ENCODE data around the gene SLN.
"Not testable (repeated sequence)": the region's sequence is repeated elsewhere in the genome, so short reads cannot be mapped to it uniquely, and the experiment has no call there.

Gene SLN

DNA sequence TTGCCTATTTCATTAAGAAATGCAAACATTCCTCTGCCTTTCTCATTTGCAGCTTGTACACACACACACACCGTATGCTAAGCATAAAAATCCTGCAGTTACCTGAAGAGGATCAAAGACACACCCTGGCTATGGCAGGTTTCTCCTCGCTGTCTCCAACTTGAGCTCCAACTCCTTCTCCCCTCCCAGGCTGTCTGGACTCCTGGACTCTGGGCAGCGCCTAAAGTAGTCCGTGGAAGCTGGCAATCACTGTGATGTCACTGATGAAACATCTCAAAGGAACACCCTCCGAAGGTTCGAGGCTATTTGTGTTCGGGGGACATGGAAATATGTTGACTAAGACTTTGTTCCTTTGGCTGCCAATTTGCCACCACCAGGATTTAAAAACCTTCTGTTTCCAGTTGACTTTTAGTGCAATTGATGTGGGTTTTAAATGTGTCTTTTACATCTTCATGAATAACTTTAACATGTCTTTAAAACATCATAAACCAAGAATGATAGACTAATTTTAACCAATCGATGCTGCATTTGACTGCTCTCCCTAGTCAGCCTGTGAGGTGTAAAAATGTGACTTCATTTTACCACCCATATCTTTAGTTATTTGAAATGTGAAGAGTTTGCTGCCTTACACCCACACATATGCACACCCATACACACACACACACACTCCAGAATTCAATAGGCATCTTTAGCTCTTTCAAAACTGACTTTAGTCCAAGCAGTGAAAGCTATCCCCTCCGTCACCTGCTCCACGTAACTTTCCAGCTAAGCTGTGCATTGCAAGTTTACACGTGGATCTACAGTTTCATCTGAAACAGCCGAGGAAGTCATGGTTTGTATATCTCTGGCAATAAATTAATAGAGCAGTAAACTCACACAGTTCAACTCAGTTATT lies at the start of gene SLN:
TSS of gene SLN (minus strand) at position 196 of the 895 bp plus-strand sequence.
- DNase-seq (ENCODE audit: low read depth, low spot score) = no peak

DNA sequence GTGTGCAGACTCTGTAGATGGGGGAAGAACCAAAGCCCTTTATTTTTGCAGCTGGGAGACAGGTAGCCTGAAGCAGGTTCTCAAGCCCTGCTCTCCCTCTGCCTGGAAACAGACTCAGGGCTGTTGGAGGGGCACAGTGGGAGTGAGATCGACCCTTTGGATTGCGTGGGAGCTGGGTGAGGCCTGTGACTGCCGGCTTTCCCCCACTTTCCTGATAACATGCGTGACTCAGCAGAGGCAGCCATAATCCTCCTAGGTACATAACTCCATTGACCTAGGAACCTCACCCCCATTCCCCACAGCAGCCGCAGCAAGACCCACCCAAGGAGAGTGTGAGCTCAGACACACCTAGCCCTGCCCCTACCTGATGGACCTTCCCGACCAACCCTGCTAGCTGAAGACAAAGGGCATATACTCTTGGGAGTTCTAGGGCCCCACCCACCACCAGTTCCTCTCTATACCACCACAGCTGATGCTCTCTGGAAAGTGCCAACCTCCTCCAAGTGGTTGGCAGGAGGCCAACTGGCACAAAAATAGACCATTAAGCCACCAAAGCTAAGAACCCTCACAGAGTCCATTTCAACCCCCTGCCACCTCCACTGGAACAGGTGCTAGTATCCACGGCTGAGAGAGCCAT lies 47.0 kb upstream of the SLN start:
- DNase-seq (ENCODE audit: low read depth, low spot score) = not testable (repeated sequence)

DNA sequence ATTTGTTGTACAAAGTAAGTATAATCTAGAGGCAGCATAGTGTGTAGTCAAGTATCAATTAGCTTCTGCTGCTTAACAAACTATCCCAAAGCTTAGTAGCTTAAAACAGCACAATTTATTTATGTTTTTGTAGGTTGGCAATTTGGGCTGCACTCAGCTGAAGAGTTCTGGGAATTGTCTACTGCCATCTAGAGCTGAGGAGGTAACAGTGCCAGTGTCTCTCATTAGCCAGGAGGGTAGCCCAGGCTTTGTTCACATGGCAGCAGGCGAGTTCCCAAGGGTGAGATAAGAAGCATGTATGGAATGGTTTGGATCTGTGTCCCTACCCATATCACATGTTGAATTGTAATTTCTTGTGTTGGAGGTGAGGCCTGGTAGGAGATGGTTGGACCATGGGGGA lies 45.8 kb upstream of the SLN start:
- DNase-seq (ENCODE audit: low read depth, low spot score) = no peak

DNA sequence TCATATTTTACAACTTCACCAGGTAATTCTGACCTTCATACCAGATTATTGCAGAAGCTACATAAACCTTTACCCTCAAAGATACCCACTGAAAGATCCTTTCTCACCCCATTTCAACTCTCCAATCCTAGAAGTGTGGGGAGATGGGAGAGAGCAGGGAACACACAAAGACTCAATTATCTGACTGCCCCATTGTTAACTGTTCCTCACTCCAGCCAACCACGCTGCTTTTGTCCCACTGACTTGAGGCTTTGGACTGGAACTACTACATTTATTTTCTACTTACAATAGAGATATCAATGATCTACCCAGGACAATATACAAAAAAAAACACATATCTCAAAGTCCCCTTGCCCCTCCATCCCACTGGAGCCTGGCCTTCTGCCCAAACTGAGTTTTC lies 44.7 kb upstream of the SLN start:
- DNase-seq (ENCODE audit: low read depth, low spot score) = no peak

DNA sequence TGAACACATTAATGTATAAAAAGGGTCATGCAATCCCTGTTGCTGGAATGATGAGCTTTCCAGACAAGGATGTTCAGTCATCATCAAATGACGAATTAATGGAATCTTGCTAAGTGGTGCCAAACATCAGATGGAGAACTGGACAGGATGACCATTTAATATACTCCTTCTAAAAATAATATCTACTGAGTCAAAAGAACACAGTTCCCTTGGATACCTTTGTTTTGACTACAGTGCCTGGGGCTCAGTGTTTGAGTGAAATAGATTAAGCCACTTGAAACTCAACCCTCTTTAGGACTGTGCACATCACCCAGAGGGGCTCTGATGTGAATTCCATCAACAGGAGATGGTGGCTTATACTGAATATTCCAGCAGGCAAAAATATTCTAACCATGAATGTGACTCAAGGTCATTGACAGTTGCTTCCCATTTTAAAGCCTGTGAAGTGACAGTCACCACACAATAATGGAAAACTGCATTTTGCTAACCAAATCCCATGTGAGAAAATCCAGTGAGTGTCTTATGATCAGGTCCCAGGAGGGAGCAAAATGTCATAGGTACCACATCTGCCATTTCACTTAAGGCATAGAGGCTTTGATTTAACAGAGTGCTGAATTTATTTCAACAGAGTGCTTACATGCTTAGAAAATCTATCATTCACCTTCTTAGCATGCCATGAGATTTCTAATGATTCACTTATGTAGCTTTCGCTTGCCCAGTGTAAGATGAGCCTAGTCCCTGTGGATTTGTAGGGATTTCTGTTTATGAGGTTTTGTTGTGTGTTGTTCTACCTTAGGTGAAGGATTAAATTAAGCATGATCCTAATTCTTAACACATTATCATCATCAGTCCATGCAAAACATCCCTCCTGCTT lies 41.3 kb upstream of the SLN start:
- no peak for DNase-seq (ENCODE audit: low read depth, low spot score)

DNA sequence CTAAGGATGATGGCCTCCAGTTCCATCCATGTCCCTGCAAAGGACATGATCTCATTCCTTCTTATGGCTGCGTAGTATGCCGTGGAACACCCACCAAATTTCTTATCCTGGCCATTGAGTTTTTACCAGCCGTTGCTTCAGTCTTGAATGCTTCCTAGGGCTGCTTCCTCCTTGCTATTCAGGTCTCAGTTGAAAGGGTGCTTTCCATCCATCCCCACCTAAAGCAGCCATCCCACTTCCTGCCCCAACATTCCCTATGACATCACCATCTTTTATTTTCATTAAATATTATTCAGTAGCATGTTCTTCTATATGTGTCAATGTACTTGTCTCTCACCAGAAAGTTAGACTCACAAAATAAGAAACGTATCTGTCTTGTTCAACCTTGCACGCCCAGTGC lies 40.7 kb upstream of the SLN start:
- no peak for DNase-seq (ENCODE audit: low read depth, low spot score)

DNA sequence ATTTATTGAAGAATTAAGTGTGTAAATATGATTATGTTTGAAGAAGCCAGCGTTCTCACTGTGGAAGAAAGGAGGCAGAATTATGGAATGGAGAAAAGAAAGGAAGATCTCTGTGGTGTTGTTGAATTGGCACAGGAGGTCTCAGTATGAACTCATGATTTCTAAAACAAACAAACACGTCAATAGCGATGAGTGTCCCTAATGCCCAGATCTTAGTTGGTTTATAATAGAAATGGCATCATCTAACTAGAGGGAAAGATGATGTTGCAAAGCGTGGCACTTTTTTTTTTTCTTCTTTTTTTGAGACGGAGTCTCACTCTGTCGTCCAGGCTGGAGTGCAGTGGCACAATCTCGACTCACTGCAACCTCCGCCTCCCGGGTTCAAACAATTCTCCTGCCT lies 39.2 kb upstream of the SLN start:
- DNase-seq (ENCODE audit: low read depth, low spot score) = no peak

DNA sequence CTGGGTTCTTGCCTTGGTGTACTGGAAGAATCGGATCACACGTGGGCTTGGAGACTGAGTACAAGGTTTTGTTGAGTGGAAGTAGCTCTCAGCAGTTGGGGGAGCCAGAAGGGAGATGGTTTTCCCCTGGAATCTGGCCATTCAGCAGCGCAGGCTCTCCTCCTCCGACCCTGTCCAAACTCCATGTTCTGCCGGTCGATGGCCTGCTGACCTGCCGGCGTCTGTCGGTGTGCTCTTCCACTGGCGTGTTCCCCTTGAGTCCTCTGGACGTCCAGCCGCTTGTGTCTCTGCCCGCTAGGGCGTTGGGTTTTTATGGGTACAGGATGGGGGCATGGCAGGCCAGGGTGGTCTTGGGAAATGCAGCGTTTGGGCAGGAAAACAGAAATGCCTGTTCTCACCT lies 38.5 kb upstream of the SLN start:
- DNase-seq (ENCODE audit: low read depth, low spot score) = no peak

DNA sequence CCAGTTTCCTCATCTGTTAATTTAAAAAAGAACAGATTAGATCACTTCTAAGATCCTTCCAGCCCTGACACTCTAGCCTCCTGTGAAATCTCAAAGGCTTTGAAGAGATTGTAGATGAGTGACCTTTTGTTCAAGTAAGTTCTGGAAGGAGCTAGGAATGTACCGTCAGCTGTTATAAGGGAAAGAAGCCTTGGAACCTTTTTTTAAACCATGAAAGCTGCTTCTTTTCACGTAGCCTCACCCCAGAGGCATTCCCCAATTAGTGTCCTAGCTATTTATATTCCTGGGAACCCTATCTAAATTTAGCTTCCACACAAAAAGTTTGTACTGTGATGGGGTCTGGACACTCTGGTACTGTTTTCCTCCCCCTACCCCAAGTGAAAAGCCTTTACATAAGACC lies 35.8 kb upstream of the SLN start:
- no peak for DNase-seq (ENCODE audit: low read depth, low spot score)

DNA sequence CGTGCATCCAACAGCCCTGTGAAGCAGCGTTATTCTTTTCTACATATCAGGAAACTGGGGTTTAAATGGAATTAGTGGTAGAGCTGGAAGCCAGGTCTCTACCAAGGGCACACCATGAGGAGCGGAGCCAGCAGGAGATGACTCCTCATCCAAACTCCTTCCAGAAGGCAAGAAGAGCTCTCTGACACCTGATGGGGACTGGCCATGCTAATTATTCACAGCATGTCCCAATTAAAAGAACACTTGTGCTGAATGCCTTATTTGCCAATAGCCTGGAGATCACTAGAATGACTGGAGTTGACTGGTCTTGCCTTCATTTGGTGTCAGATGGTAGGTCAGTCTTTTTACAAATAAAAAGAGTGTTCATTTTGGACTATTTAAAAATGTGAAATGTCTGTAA lies 32.9 kb upstream of the SLN start:
- DNase-seq (ENCODE audit: low read depth, low spot score) = no peak

DNA sequence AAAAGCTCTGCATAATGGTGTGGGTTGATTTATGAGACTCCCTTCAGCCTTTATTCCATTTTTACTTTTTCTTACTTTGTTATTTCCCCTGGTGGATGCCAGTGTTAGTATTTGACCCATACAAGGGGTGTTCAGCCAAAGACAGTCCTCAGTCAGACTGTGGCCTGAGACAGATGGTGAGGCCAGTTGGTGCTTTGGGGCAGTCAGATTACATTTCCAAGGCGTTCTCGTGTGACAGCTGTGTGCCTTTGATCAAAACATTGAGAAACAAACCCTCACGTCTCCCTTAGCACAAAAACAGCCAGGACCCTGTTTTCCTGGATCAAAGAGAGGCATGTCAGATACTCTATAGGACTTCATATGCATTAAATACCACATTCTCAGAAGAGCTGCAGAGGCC lies 31.3 kb upstream of the SLN start:
- DNase-seq (ENCODE audit: low read depth, low spot score) = no peak

DNA sequence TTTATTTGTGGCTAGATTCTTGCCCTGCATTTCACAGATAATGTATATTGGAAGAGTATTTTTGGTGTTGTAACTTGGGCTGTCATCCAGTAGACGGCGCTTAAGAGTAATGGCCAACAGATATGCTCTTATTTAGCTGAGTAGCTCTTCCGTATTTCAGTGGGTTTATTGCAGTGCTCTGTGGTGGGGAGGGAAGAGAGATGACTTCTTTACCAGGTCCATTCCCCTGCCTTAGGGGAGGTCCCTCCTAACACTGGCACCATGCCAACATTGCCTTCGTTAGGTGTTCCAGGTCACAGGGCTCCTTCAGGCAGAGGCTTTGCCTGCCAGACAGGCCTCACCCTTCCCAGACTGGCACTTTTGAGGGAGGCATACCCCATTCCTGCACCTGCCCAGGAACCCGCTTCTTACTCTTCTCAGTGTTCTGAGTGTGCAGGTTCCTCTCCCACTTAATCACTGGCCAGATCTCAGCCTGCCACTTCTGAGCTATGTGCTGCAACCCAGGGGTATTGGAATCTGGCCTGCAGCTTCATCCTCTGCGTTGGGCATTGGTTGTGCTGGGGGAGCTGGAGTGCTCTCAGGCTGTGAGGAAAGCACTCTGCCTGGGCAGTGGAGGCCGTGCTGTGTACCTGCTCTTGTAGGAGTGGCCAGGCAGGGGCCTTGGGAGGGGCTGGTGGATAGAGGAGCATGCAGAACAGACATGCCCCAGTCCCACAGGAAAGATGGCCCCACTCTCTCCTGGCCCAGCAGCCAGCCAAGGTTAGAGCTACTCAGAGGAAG lies 29.4 kb upstream of the SLN start:
- DNase-seq (ENCODE audit: low read depth, low spot score) = peak; percentile 2

DNA sequence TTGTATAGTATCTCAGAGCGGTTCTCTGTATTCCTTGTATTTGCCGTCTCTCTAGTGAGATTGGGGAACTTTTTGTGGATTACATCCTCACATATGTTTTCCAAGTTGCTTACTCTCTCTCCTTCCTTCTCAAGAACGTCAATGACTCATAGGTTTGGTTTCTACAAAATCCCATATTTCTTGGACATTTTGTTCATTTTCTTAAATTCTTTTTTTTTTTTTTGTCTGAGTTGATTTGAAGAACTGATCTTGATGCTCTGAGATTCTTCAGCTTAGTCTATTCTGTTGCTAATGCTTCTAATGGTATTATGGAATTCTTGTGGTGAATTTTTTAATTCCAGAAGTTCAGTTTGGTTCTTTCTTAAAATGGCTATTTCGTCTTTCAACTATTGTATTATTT lies 28.4 kb upstream of the SLN start:
- DNase-seq (ENCODE audit: low read depth, low spot score) = no peak

DNA sequence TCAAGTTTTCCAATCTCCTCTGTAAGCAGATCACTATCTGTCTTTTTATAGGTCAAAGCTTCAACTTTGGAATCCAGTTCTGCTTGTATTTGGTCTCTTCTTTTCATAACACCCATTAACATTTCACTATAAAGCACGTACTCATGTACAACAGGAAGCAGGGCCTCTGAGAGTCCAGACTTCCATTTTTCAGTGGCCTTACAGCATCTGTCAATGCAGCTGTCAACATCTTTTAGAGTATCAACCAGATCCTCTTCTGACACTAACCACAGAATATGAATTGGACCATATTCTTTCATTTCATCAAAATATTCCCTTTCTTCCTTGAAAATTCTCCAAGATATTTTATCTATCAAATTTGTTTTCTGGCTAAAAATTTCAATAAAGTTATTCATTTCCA lies 24.7 kb upstream of the SLN start:
- DNase-seq (ENCODE audit: low read depth, low spot score) = no peak

DNA sequence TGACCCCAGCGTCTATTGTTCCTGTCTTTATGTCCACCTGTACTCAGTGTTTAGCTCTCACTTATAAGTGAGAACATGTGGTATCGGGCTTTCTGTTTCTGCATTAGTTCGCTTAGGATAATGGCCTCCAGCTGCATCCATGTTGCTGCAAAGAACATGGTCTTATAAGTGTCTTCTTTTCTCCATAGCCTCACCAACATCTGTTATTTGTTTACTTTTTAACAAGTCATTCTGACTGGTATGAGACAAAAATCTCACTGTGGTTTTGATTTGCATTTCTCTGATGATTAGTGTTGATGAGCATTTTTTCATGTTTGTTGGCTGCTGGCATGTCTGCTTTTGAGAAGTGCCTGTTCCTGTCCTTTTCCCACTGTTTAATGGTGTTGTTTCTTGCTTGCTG lies 21.7 kb upstream of the SLN start:
- DNase-seq (ENCODE audit: low read depth, low spot score) = no peak

DNA sequence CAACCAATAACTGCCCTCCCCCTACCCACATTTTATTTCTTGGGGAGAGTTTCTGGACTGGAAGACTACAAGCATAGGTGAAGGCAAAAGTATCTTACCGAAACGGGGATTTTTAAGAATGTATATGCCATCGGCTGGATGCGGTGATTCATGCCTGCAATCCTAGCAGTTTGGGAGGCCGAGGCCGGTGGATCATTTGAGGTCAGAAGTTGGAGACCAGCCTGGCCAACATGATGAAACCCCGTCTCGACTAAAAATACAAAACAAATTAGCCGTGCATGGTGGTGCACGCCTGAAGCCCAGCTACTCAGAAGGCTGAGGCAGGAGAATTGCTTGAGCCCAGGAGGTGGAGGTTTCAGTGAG lies 20.8 kb upstream of the SLN start:
- no peak for DNase-seq (ENCODE audit: low read depth, low spot score)

DNA sequence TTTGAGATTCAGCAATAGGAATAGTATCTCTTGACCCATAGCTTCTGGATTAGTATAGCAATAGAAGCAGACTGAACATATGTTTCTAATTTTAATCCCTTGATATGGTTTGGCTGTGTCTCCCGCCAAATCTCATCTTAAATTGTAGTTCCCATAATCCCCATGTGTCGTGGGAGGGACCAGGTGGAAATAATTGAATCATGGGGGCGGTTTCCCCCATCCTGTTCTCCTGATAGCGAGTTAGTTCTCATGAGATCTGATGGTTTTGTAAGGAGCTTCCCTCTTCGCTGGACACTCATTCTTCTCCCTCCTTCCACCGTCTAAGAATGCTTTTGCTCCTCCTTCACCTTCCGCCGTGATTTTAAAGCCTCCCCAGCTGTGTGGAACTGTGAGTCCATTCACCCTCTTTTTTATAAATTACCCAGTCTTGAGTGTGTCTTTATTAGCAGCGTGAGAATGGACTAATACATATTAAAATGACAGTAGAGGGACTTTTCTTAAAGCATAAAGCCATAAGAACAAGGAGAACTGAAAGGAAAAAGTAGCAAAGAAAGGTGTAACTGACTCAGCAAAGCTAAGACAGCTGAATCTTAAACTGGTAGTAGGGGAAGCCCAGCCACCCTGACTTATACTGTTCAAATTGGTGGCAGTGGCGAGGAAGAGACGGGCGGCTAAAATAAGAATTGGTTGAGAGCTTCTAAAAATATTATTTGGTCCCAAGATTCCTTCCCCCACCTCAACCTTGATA lies 20.3 kb upstream of the SLN start:
- no peak for DNase-seq (ENCODE audit: low read depth, low spot score)

DNA sequence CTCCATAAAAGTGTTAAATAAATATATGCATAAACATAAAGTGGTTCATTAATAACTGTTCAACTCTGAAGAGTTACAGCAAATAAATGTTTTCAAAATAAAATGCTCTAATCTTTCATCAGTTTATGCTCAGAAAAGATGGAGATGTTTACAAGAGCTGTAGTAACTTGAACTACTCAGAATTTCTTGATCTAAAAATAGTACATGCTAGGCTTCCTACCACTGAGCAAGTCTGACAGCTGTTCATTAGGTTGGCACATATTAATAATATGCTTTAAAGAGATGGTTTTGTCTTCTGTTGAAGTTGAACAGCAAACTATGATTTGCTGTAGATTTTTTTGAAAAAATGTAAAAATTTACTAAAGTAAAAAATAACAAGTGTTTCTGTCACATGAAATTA lies 10.8 kb upstream of the SLN start:
- no peak for DNase-seq (ENCODE audit: low read depth, low spot score)

DNA sequence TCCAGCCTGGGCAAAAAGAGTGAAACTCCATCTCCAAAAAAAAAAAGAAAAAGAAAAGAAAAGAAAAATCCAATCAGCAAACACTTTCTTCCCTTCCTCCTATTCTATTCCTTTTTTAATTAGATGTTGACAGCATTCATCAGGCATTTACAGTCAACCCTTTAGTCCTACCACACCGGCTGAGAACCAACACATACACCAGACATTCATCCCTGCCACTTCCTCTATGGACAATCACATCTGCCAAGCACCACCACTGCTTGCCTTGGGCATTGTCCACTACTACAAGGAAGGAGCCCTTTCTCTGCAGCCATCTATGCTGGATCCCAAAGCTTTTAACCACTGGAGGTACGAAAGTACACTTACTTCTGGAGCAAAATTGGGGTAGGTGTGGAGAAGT lies 9.4 kb upstream of the SLN start:
- DNase-seq (ENCODE audit: low read depth, low spot score) = no peak

DNA sequence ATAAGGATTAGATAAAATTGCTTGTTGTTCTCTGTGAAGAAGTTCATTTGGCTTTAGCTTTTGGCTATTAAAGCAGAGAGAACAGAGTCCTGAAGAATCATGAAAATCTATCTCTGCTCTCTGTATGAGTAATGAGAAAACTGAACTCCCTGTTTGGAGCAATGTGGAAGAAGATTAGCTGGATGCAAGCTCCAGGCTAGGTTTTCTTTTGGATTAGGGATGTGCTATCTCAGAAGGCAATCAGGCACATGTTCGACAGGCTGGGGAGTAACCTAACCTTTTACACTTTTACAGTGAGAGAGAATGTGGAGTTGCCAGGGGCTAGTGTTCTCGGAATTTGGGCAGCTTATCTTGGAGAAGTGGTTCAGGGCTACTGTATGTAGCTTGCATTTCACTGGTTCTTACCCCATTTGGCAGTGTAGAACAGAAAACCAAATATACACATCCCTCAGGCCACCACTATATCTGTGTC lies 8.5 kb upstream of the SLN start:
- no peak for DNase-seq (ENCODE audit: low read depth, low spot score)

Data from brain pericyte (primary cell).